ENCODE data around the gene SGK2. TPM values are rescaled to one million over a fixed set of nuclear protein-coding genes. Genes with fewer than 3 reads are reported as not detected.

SGK2 gene
- total RNA-seq, 1 experiment from 2014 or later = not detected

GRCh38 chr20:43565758-43566104 lies 6.9 kb downstream of the SGK2 start:
- H3K9me3 Mint-ChIP-seq = no peaks in the 10 kb centered on the region
- Histone ChIP-seq H3K4me2 (ENCODE audit: insufficient read depth, insufficient read length, low read length) (no peak overlapping the region), H3K27me3 (ENCODE audit: insufficient read depth, low read length) (no peaks in the 10 kb centered on the region), H2AFZ (ENCODE audit: low read length) (no peak overlapping the region), H3K14ac (ENCODE audit: insufficient read depth, low read length) (no peak overlapping the region), H3K4me1 (ENCODE audit: insufficient read depth, low read length) (no peaks in the 10 kb centered on the region), H2AK5ac (ENCODE audit: insufficient read length, low read length) (no peak overlapping the region), H2BK120ac (ENCODE audit: low read depth, low read length, poor library complexity, severe bottlenecking) (no peak overlapping the region), H3K79me1 (ENCODE audit: insufficient read depth, low read depth, low read length, poor library complexity, severe bottlenecking) (no peaks in the 10 kb centered on the region), H3K23me2 (ENCODE audit: insufficient read length, low read depth, low read length, poor library complexity, severe bottlenecking) (no peaks in the 10 kb centered on the region), H3K79me2 (ENCODE audit: insufficient read depth, low read length) (no peaks in the 10 kb centered on the region), H4K91ac (ENCODE audit: insufficient read length, low read depth, low read length) (no peak overlapping the region), H4K8ac (replicated peaks; ENCODE audit: insufficient read length, low read depth, low read length) (no peak overlapping the region), H3K23ac (ENCODE audit: insufficient read length, low read depth, low read length) (no peak overlapping the region), H4K20me1 (ENCODE audit: control insufficient read depth, insufficient read depth, insufficient read length) (no peaks in the 10 kb centered on the region), H2BK12ac (ENCODE audit: insufficient read length, low read depth, low read length) (no peak overlapping the region), H2BK5ac (ENCODE audit: insufficient read length, low read length) (no peak overlapping the region), H3K56ac (ENCODE audit: insufficient read length, low read depth, low read length) (no peak overlapping the region), H3K27ac (ENCODE audit: insufficient read length, low read depth, low read length) (no peak overlapping the region), H2BK20ac (ENCODE audit: low read depth, low read length, poor library complexity, severe bottlenecking) (no peak overlapping the region), H3K9me3 (ENCODE audit: control insufficient read depth, low read depth, low read length) (no peaks in the 10 kb centered on the region), H3T11ph (ENCODE audit: low read length) (no peak overlapping the region), H3K4ac (ENCODE audit: low read depth, low read length) (no peak overlapping the region), H2BK15ac (ENCODE audit: low read depth, low read length) (no peak overlapping the region), H3K9ac (ENCODE audit: extremely low read depth, insufficient read length, low read length) (no peak overlapping the region), H3K18ac (ENCODE audit: insufficient read length, low read depth, low read length) (no peak overlapping the region), H4K5ac (ENCODE audit: insufficient read length, low read depth, low read length) (no peak overlapping the region)
- H3K4me3 Mint-ChIP-seq = no peak overlapping the region
- H3K27ac Mint-ChIP-seq = no peak overlapping the region
- TF ChIP-seq CTCF (conservative IDR thresholded peaks at IDR 0.05) = no peak
- no peaks in the 10 kb centered on the region for H3K27me3 Mint-ChIP-seq (ENCODE audit: low read depth)
- DNase-seq = no peak
- peaks cover 3% of the 10 kb centered on the region in 2 experiments; a peak in 3 of 4 replicates for H3K4me1 Mint-ChIP-seq
- H3K36me3 Mint-ChIP-seq (ENCODE audit: insufficient read depth in 1 of 3, low read depth in 3 of 3) = no peaks in the 10 kb centered on the region
- WGBS (ENCODE audit: extremely low coverage, insufficient read length, low lambda C conversion rate) = no CpG with 5 or more reads among the region's 4 CpGs
